Activated CD4-positive, alpha-beta T cell treated with anti-CD3 and anti-CD28 coated beads for 24 hours (primary cell): ENCODE results near the gene ANKRD28.
"Not testable (repeated sequence)": the region's sequence is repeated elsewhere in the genome, so short reads cannot be mapped to it uniquely, and the experiment has no call there.

Source experiments
- DNase-seq, 2 donors: peaks; one replicate each; pipeline ENCODE4 v3.0.0-alpha.2; 2020; ENCODE audit warnings: low read depth in 2 of 2

Gene ANKRD28

DNA sequence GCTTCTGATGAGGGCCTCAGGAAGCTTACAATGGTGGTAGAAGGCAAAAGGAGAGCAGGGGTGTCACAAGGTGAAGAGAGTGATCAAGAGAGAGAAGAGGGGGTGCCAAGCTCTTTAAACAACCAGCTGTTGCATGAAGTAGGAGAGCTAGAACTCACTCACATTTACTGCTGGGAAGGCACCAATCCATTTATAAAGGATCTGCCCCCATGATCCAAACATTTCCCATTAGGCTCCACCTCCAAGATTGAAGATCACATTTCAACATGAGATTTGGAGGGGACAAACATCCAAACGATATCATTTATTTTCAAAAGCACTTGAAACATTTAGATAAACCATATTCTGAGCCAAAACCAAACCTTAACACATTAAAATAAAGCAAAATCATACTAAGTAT, 26.3 kb downstream of the ANKRD28 start:
- DNase-seq: no peak

DNA sequence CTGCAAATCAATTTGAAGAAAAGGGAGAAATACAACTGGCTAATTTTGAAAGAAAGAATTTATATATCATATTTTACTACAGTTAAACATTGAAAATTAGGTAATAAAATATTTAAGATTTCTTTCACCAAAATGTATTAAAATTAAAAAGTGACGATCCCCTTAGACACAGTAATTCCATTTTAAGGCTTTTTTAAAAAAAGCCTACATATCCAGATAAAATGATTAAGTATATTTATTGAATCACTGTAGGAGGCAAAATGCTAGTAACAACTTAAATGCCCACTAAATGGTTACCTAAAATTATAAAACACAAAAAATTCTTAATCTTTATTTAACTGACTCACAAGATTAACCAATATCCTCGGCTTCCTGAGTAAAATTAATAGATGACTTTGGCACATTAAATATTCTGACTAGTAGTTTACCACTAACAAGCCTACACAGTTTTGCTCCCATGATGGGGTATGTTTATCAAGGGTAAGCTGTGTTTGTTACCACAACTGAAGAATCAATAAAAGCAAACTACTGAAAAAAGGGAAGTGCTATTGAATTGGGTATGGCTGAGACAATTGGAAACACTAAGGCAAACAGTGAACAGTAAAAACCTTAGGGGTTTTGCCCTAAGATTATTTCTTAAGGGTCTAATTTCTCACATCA, 28.4 kb downstream of the ANKRD28 start:
- DNase-seq: no peak

DNA sequence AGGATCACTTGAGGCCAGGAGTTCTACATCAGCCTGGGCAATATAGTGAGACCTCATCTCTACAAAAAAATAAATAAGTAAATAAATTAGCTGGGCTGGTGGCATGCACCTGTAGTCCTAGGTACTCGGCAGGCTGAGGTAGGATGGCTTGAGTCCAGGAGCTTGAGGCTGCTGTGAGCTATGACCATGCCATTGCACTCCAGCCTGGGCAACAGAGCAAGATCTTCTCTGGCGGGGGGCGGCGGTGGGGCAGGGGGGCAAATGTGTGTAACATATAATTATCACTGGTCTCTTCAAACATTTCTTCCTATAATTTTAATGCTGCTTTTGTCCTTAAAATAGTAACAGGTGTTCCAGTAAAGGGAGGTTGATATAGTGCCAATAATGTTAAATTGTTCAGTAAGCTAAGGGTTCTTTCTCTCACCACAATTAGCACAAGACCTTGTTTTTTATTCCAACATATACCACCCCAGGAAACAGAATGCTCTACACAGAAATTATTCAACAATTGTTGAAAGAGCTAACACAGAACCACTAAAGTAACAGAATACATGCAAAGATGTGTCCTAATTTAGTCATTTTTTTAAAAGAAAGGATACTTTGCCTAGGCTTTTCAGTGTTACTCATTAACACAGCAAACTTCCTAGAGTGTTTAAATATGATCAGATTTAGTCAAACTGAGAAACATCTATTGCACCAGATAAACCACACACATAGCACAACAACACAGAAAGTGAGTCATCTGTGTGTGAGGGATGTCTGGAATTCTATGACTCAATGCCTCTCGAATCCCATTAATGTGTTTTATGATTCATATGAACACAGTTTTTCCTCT, 29.1 kb downstream of the ANKRD28 start:
- no peak for DNase-seq

DNA sequence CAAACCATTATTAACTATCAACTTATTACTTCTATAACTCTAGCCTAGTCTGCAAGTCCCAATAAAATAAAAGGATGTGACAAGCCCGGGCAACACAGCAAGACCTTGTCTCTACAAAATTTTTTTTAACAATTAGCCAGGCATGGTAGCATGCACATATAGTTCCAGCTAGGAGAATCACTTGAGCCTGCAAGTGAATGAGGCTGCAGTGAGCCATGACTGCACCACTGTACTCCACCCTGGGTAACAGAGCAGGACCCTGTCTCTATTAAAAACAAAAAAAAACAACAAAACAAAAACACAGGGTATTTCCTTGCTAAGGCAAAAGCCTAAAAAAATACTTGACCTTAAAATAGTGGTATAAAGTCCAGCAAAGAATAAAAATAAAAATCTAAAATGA, 31.4 kb downstream of the ANKRD28 start:
- DNase-seq: no peak

DNA sequence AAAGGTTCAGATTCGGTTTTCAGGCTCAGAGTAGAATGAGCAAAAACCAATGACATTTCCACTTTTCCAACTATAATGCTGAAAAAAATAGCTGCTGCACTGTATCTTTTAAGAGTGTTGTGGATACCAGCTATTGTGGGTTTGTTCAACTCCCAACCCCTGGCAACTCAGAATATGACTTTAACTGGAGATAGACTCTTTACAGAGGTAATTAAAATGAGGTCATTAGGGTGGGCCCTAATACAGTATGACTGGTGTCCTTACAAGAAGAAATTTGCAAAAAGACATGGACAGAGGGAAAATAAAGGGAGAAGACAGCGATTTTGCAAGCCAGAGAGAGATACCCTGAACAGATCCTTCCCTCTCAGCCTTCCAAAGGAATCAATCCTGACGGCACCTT, 39.5 kb downstream of the ANKRD28 start:
- no peak for DNase-seq

DNA sequence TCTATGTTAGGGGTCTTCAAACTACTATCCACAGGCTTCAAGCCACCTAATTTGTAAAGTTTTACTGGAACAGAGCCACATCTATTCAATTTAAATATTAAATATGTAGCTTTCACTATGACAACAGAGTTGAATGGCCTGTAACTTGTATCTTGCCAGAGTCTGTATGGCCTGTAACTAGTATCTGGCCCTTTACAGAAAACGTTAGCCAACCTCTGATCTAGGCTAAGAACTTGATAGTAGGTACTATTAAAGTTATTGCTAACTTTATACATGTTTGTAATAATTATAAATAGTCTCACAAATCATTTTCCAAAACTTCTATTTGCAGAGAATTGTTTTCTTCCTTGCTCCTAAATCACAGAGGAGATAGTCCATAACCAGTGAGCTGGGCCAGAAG, 40.0 kb downstream of the ANKRD28 start:
- no peak for DNase-seq

DNA sequence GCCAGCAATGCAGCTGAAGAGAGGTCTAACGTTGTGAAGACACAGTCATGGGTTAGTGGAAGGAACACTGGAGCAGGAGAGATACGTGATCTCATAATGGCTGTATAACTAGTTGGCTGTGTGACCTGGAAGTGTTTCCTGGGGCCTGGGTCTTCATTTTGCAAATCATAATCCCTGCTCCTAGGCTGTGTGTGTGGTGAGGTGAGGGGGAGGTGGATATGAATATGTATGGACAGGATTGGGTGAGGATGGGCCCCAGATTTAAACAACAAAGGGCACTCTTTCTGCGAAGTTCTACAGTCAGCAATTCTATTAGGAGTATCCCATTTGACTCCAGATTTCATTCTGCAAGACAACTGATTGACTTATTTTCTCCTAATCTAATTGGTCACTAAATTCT, 41.3 kb downstream of the ANKRD28 start:
- DNase-seq: no peak

DNA sequence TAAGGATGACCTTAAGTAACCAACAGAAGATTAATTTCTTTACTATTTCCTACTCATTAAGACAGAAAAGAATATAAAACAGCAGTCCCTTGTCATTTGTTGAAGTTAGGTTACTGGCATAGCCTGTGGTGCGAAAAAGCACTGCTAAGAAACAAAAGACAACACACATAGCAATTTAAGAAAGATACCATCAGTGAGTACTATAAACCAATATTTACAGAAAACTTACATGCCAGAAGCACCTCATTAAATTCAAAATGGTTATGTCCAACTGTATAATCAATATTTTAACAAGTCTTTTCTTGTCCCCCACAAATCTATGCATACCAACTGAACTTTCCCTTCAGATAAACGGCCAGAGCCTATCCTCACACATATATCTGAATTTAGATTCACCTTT, 42.0 kb downstream of the ANKRD28 start:
- no peak for DNase-seq

DNA sequence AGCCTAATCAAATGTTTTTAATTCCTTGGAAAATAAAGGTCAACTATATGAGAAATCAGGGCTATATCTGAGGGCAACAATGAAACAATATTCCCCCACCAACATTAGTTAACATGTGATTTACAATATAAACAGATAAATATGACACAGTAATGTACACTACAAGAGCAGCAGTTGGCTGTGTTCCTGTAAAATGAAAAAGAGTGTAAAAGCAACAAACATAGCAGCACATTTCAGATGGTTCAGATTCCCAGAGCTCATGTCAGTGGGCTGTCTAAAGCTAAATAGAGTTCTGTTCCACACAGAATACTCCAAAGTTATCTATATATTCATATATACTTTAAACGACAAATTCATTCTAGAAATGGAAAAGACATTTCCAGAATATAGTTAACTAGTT, 42.6 kb downstream of the ANKRD28 start:
- DNase-seq: no peak

DNA sequence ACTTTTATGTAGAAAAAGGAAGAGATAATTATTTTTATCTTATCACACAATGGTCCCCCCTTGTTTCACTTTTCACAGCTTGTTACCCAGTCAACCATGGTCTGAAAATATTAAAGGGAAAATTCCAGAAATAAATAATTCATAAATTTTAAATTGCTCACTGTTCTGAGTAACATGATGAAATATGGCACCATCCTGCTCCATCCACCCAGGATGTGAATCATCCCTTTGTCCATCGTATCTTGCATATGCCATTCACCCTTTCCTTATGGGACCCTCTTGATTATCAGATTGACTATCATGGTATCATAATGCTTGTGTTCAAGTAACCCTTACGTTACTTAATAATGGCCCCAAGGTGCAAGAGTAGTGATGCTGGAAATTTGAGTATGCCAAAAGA, 43.7 kb downstream of the ANKRD28 start:
- DNase-seq: no peak

DNA sequence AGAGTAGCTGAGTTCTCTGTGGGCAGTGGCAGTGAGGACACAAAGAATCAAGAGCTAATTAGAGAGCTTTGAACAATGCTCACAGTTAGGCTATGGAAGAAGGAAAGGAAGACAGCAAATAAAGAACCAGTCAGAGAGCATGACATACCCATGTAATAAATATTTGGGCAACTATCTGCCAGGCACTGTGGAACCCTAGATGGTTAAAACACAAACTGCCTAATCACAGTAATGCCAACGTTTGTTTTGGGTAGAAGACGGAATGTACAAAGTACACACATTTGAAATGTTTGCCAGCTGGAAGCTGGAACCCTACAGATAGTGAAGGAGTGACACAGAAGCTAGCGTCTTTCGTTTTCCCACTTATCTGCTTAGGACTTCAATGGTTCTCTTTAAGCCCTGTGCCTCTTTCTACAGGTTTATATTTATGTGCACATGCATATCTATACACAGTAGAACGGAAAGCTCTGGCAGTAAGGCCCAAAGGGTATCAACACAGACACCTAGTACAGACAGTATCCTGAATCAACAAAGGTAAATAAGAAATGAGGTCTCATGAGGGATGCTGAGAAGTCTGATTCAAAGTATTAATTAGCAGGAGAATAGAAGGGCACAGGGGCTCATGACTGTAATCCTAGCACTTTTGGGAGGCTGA, 44.6 kb downstream of the ANKRD28 start:
- no peak for DNase-seq

DNA sequence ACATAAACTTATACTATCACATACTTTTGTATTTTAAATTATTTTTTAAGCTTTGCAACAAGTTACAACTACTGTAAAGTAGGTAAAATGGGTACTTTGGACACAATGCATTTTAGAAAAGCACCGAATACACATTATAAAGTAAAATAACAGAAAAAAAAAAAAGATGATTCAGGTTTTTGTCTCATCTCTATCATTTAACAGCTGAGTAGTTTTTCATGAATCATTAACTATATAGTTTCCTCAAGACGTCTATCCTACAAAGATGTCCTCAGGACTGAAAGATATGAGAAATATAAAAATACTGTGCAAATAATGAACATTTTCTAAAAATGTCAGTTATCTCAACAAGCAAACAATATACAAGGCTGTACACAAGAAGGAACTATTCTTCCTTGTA, 46.9 kb downstream of the ANKRD28 start:
- DNase-seq: no peak

DNA sequence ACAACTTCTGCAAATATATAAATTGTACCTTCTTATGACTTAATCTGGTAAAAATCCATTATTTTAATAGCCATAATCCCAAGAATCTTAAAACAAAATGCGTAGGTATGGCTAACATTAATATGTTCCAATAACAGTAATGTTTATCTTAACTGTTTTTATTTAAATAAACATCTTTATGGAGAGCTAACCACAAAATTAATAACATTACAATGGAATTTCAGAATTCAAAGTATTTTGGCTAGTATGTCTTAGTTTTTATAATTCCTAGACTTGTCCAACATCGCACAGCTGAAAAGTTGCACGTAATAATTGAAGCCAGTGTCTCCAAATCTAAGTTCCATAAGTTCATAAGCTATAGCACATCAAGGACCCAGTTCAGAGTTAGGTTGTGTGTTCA, 47.6 kb downstream of the ANKRD28 start:
- DNase-seq: no peak

DNA sequence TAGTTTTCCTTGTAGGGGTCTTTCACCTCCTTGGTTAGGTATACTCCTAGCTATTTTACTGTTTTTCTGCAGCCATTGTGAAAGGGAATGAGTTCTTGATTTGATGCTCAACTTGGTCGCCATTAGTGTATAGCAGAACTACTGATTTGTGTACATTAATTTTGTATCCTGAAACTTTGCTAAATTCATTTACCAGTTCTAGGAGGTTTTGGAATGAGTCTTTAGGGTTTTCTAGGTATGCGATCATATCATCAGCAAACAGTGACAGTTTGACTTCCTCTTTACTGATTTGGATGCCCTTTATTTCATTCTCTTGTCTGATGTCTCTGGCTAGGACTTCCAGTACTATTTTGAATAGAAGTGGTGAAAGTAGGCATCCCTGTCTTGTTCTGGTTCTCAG, 51.9 kb downstream of the ANKRD28 start:
- DNase-seq: not testable (repeated sequence)

DNA sequence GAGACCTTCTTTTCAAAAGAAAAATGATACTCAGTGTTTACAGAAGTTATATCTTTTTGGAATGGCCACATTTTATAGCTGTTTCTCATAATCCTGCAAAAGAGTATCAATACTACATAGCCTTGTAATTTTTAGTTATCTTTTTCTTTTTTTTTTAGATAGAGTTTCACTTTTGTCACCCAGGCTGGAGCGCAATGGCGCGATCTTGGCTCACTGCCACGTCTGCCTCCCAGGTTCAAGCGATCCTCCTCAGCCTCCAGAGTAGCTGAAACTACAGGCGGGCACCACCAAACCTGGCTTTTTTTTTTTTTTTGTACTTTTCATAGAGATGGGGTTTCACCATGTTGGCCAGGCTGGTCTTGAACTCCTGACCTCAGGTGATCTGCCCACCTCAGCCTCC, 53.6 kb downstream of the ANKRD28 start:
- no peak for DNase-seq

DNA sequence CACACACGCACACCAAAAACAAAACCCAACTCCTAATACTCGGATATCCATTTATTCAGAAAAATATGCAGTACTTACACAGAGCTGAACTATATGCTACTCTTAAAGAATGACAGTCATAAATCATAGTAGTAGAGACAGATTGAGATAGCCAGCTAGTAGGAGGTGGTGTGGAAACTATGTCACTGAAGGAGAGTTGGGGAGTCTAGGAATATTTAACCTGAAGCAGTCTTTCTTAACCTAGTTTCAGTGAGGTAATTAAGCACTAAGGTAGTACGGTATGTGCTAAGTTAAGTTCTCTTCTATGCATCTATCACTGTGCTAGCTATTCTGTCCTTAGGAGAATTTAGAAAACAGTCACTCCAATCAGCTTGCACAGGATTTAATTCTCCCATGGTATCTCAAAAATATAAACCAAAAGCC, 54.2 kb downstream of the ANKRD28 start:
- no peak for DNase-seq

DNA sequence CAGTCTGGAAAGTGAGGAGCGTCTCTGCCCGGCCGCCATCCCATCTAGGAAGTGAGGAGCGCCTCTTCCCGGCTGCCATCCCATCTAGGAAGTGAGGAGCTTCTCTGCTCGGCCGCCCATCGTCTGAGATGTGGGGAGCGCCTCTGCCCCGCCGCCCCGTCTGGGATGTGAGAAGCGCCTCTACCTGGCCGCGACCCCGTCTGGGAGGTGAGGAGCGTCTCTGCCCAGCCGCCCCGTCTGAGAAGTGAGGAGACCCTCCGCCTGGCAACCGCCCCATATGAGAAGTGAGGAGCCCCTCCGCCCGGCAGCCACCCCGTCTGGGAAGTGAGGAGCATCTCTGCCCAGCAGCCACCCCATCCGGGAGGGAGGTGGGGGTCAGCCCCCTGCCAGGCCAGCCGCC, 55.5 kb downstream of the ANKRD28 start:
- not testable (repeated sequence) for DNase-seq

DNA sequence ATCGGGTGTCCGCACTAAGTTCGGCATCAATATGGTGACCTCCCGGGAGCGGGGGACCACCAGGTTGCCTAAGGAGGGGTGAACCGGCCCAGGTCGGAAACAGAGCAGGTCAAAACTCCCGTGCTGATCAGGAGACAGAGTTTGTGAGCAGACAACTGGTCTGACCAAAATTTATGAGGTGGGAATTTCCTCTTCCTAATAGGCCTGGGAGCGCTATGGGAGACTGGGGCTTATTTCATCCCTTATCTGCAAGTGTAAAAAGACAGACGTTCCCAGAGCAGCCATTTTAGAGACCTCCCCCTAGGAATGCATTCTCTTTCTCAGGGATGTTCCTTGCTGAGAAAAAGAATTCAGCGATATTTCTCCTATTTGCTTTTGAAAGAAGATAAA, 59.2 kb downstream of the ANKRD28 start:
- not testable (repeated sequence) for DNase-seq

DNA sequence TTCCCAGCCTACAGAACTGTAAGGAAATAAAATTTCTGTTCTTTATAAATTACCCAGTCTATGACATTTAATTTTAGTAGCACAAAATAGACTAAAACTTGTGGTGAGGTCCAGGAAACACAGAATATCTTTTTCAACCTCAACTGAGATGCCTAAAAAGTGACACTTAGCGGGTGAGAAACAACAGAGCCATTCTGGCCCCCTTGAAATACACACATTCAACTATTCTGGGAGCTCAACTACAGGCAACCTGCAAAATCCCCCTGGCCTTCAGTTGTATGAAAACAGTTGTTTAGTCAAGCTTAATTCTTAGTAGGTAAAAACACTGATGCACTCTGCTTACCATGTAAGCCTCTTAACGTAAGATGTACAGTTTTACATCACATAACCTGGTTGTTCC, 66.8 kb downstream of the ANKRD28 start:
- DNase-seq: no peak

DNA sequence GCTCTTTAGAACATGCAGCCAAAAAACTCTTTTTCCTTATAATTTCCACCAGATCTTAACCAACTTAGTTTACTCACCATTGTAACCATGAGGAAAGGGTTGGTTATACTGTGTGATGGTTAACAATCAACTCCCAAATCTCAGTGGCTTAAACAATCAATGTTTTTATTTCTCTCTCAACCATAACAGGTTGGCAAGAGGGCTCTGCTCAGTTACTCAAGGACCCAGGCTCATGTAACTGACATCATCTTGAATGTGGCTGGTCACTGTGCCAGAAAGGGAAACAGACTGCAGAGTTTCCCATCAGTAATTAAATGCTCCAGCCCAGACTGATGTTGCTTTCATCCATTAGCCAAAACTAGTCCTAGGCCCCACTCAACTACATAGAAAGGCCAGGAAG, 69.0 kb downstream of the ANKRD28 start:
- DNase-seq: no peak

DNA sequence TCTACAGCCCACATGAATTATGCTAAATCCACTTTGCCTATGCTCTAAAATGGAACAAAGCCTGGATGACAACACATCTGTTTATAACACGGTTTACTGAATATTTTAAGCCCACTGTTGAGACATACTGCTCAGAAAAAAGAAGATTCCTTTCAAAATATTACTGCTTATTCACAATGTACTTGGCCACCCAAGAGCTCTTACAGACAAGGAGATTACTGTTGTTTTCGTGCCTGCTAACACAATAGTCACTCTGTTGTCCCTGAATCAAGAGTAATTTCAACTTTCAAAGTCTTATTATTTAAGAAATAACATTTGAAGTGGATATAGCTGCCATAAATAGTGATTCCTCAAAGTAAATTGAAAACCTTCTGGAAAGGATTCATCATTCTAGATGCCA, 70.9 kb downstream of the ANKRD28 start:
- DNase-seq: no peak

DNA sequence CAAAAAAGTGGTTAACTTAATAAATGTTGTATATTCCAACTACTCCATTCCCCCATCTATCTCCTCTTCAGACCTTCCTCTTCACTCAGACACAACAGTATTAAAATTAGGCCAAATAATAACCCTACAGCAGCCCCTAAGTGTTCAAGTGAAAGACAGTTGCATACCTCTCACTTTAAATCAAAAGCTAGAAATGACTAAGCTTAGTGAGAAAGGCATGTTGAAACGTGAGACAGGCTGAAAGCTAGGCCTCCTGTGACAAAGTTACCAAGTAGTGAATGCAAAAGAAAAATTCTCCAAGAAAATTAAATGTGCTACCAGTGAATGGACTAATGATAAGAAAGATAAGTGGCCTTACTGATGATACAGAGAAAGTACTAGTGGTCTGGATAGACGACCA, 71.7 kb downstream of the ANKRD28 start:
- DNase-seq: no peak

DNA sequence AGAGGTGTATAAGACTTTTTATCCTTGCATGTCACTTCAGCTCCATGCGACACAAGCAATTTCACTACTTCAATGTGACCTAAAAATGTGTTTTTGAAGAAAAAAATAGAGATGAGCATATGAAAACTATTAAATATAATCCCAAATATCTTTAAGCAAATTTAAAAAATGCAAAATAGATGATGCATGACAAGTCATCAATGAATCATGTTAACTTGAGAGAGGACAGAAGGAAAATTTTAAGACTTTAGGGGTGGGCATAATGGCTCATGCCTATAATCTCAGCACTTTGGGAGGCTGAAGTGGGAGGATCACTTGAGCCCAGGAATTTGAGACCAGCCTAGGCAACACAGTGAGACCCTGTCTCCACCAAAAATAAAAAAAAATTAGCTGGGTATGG, 73.3 kb downstream of the ANKRD28 start:
- no peak for DNase-seq
